ENCODE results near the gene PRKAG1.

DNA sequence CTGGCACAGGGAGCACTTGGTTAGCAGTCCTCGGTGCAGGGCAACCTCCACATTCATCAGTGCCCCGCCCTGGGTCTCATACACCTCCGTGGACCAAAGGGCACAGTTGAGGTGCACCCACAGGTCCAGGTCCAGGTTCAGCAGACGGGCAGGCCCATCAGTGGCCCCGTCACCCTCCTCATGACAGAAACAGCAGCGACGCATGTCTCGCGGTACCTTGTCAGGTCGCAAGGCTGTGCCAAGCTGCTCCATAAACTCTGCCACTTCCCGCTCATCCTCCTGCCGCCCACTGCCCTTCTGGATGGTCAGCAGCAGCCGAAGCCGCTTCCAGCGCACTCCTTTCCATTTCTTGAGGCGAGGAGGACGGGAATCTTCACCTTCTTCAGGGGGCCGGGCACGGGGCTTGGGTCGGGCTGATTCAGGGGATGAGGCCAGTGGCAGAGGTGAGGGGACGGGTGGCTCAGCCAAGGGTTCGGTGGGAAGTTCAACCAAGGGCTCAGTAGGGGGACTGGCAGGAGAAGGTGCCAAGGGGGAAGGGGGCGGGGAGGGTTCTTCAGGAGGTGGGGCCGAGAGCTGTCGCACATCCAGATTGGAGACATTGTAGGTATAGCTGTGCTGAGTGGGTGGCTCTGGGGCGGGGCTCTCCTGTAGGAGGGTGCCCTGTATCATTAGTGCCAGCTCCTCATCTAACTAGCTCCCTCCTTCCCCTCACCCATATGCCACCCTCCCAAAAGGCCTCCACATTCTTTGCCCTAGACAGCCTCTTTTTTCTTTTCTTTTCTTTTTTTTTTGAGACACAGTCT lies 8.3 kb upstream of the PRKAG1 start:
- TF ChIP-seq POLR2A (IDR thresholded peaks at IDR 0.05) = no peak
- TF ChIP-seq, protein P1, sequence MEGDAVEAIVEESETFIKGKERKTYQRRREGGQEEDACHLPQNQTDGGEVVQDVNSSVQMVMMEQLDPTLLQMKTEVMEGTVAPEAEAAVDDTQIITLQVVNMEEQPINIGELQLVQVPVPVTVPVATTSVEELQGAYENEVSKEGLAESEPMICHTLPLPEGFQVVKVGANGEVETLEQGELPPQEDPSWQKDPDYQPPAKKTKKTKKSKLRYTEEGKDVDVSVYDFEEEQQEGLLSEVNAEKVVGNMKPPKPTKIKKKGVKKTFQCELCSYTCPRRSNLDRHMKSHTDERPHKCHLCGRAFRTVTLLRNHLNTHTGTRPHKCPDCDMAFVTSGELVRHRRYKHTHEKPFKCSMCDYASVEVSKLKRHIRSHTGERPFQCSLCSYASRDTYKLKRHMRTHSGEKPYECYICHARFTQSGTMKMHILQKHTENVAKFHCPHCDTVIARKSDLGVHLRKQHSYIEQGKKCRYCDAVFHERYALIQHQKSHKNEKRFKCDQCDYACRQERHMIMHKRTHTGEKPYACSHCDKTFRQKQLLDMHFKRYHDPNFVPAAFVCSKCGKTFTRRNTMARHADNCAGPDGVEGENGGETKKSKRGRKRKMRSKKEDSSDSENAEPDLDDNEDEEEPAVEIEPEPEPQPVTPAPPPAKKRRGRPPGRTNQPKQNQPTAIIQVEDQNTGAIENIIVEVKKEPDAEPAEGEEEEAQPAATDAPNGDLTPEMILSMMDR (IDR thresholded peaks at IDR 0.05) = no peak

Measured in adrenal gland (tissue), 5 donors.